ENCODE results near the gene RGS3.

DNA sequence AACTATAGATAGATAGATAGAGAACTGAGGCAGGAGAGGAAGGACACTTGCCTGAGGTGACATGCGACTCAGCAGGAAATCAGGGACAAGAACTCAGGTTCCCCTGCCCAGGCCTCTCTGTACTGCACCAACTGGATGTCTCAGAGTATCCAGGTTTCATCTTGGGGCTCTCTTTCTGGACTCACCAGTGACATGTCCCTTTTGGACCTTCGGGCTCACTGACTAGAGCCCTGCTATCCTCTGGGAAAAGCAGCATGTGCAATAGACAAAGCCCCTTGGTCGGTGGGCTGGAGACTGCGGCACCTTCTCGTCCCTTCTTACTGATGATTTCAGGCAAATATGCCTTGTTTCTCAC lies 104.5 kb downstream of the RGS3 start:
- no peak for TF ChIP-seq POLR2A (IDR thresholded peaks at IDR 0.05)
- TF ChIP-seq POLR2AphosphoS5 (IDR thresholded peaks at IDR 0.05) = no peak
- TF ChIP-seq, protein P1, sequence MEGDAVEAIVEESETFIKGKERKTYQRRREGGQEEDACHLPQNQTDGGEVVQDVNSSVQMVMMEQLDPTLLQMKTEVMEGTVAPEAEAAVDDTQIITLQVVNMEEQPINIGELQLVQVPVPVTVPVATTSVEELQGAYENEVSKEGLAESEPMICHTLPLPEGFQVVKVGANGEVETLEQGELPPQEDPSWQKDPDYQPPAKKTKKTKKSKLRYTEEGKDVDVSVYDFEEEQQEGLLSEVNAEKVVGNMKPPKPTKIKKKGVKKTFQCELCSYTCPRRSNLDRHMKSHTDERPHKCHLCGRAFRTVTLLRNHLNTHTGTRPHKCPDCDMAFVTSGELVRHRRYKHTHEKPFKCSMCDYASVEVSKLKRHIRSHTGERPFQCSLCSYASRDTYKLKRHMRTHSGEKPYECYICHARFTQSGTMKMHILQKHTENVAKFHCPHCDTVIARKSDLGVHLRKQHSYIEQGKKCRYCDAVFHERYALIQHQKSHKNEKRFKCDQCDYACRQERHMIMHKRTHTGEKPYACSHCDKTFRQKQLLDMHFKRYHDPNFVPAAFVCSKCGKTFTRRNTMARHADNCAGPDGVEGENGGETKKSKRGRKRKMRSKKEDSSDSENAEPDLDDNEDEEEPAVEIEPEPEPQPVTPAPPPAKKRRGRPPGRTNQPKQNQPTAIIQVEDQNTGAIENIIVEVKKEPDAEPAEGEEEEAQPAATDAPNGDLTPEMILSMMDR (IDR thresholded peaks at IDR 0.05) = no peak
- no peak for TF ChIP-seq EP300 (IDR thresholded peaks at IDR 0.05)
